Caco-2 (cell line): ENCODE data around the gene RHCG. TPM values are rescaled to one million over a fixed set of nuclear protein-coding genes. Genes with fewer than 3 reads are reported as not detected.

Experiments used
- BruUV-seq: library from RNA; stranded (reverse); fragments of 400-500 nt; replicated peaks from 2 replicates; lab custom pipeline; 2021; lab: Mats Ljungman, UMichigan
- CTCF ChIA-PET: fragments of 300-600 bp; sonication (Branson Sonifier 250); formaldehyde crosslinking; loops from one replicate; lab custom pipeline; 2022; ENCODE audit warnings: antibody characterized with exemption; lab: Charles Lee
- POLR2A ChIA-PET: fragments of 300-600 bp; sonication (Branson Sonifier 250); formaldehyde crosslinking; loops from one replicate; lab custom pipeline; 2022; ENCODE audit warnings: antibody characterized with exemption; lab: Charles Lee
- DNase-seq, 2 experiments: peaks; one replicate each; pipeline versions ENCODE4 v3.0.0 to v3.0.0-alpha.2; 2020 to 2022
- H3K27me3 ChIP-seq: replicated peaks from 2 replicates; pipeline ENCODE4 v1.6.0; 2011; ENCODE audit warnings: low read length; ENCODE audit not compliant: control insufficient read depth, insufficient read depth
- H3K36me3 ChIP-seq: 2 replicates; pipeline ENCODE4 v1.5.1; 2011; ENCODE audit warnings: low read length; ENCODE audit not compliant: control insufficient read depth, insufficient read depth
- H3K4me1 ChIP-seq: fragments of 250-450 bp; sonication (Bioruptor Pico); 2 replicates; pipeline ENCODE4 v1.5.1; 2020; ENCODE audit warnings: mild to moderate bottlenecking
- H3K4me3 ChIP-seq: 2 replicates; pipeline ENCODE4 v1.5.1; 2011; ENCODE audit warnings: low read depth, mild to moderate bottlenecking, control low read depth, low read length
- H3K9me3 ChIP-seq: fragments of 250-450 bp; sonication (Bioruptor Pico); 2 replicates; pipeline ENCODE4 v1.5.1; 2020; ENCODE audit warnings: mild to moderate bottlenecking, moderate library complexity
- H3K27ac Mint-ChIP-seq: one replicate; pipeline ENCODE4 v1.8.0; 2022; ENCODE audit warnings: mixed read lengths; ENCODE audit not compliant: unreplicated experiment
- H3K27me3 Mint-ChIP-seq: one replicate; pipeline ENCODE4 v1.8.0; 2022; ENCODE audit warnings: mixed read lengths; ENCODE audit not compliant: insufficient read depth, unreplicated experiment
- H3K36me3 Mint-ChIP-seq: one replicate; pipeline ENCODE4 v1.8.0; 2022; ENCODE audit warnings: mild to moderate bottlenecking, mixed read lengths; ENCODE audit not compliant: insufficient read depth, unreplicated experiment
- H3K4me1 Mint-ChIP-seq: one replicate; pipeline ENCODE4 v1.8.0; 2022; ENCODE audit warnings: low read depth, mixed read lengths; ENCODE audit not compliant: unreplicated experiment
- H3K4me3 Mint-ChIP-seq: one replicate; pipeline ENCODE4 v1.8.0; 2022; ENCODE audit warnings: mild to moderate bottlenecking, moderate library complexity, mixed read lengths; ENCODE audit not compliant: unreplicated experiment
- H3K9me3 Mint-ChIP-seq: one replicate; pipeline ENCODE4 v1.8.0; 2022; ENCODE audit warnings: mixed read lengths; ENCODE audit not compliant: unreplicated experiment
- intact Hi-C: fragments of 100-400 bp; cut with micrococcal nuclease; formaldehyde crosslinking; loops from one replicate; pipeline ENCODE4 v1.10.0; 2022; ENCODE audit not compliant: unreplicated experiment
- total RNA-seq: library from RNA; stranded (reverse); gene quantifications from 2 replicates; pipeline ENCODE4 v1.2.3, GENCODE V29; 2022
- TF ChIP-seq, protein P1 (sequence below), 2 experiments: fragments of 200-600 bp in 1 of 2; IDR thresholded peaks; 1 replicate in 1 of 2; 2 replicates in 1 of 2; pipeline versions ENCODE4 v1.5.1 to v1.8.0; 2011 to 2022; ENCODE audit warnings: antibody characterized with exemption in 1 of 2, control low read depth in 1 of 2, inconsistent platforms in 1 of 2, low read depth in 1 of 2, low read length in 1 of 2, mild to moderate bottlenecking in 1 of 2, moderate library complexity in 1 of 2; ENCODE audit not compliant: insufficient read depth in 1 of 2, severe bottlenecking in 1 of 2, unreplicated experiment in 1 of 2

The RHCG gene
- total RNA-seq, 1 experiment from 2014 or later, result not detected

DNA sequence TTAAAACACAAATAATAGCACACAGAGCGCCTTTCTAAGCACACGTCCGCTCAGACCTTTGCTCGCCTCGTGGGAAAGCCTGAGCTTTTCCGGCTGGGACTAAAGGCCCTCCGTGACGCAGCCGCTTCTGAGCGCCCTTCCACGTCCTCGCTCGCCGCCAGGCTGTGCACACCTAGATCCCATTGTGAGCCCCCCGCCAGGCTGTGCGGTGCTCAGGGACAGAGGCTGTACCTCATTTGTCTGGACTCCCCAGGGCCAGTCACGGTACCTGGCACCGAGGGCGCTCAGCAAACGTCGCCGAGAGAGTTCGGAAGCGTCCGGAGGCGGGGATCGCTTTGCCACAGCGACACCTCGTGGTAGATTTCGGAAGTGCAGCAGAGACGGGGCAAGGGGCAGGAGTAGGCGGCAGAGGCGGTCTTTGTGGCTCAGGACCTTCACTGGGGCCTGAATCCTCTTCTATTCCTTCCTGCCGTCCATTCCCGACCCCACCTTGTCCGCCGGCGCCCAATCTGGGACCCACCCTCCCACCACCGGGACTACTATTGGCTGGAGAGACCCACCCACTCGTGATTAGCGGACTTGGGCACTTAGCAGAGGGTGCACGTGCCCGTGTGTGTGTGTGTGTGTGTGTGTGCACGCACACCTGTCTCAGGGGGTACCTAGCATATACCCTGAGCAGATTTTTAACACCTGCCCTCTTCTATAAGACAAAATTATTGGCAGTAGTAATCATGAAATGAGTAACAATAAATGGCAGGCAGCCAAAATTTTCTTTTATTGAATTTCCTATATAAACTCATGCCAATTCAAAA lies 65.6 kb downstream of the RHCG start:
- H3K36me3 ChIP-seq, result no peaks in the 10 kb centered on the region
- TF ChIP-seq, protein P1, sequence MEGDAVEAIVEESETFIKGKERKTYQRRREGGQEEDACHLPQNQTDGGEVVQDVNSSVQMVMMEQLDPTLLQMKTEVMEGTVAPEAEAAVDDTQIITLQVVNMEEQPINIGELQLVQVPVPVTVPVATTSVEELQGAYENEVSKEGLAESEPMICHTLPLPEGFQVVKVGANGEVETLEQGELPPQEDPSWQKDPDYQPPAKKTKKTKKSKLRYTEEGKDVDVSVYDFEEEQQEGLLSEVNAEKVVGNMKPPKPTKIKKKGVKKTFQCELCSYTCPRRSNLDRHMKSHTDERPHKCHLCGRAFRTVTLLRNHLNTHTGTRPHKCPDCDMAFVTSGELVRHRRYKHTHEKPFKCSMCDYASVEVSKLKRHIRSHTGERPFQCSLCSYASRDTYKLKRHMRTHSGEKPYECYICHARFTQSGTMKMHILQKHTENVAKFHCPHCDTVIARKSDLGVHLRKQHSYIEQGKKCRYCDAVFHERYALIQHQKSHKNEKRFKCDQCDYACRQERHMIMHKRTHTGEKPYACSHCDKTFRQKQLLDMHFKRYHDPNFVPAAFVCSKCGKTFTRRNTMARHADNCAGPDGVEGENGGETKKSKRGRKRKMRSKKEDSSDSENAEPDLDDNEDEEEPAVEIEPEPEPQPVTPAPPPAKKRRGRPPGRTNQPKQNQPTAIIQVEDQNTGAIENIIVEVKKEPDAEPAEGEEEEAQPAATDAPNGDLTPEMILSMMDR (IDR thresholded peaks at IDR 0.05; ENCODE audit: insufficient read depth in 1 of 2, low read depth in 1 of 2, low read length in 1 of 2, severe bottlenecking in 1 of 2, unreplicated experiment in 1 of 2), result peak; percentile 88 to 94
- intact Hi-C loops, result loop anchor here (1.0 kb wide), 2 partner anchors 14 to 72 kb away; no protein-coding TSS in a partner anchor
- CTCF ChIA-PET, result interaction anchor here (0.9 to 1.5 kb wide), 7 partner anchors 11 to 96 kb away, joined by 3 to 38 read pairs (median 5); partner anchors contain the start of gene POLG
- Mint-ChIP-seq H3K36me3 (no peaks in the 10 kb centered on the region), H3K4me3 (peak overlapping the region; percentile 80), H3K27me3 (no peaks in the 10 kb centered on the region), H3K9me3 (no peaks in the 10 kb centered on the region), H3K4me1 (peaks cover 7% of the 10 kb centered on the region), H3K27ac (peak overlapping the region; percentile 78)
- BruUV-seq, result no TSS peak
- no peaks in the 10 kb centered on the region for H3K9me3 ChIP-seq
- H3K4me1 ChIP-seq, result no peaks in the 10 kb centered on the region
- POLR2A ChIA-PET, result no interaction called here
- H3K4me3 ChIP-seq, result peak overlapping the region; percentile 73
- no peaks in the 10 kb centered on the region for H3K27me3 ChIP-seq
- DNase-seq, result peak; percentile 81 to 91

- CTCF ChIA-PET, result interaction anchor here (0.9 to 1.5 kb wide), 7 partner anchors 10 to 95 kb away, joined by 3 to 38 read pairs (median 5); partner anchors contain the start of gene POLG
- POLR2A ChIA-PET, result no interaction called here
- Mint-ChIP-seq H3K4me3 (peak overlapping the region; percentile 80), H3K27me3 (no peaks in the 10 kb centered on the region), H3K36me3 (no peaks in the 10 kb centered on the region), H3K27ac (peak overlapping the region; percentile 78), H3K9me3 (no peaks in the 10 kb centered on the region), H3K4me1 (peaks cover 7% of the 10 kb centered on the region)
- H3K4me1 ChIP-seq, result no peaks in the 10 kb centered on the region
- peak overlapping the region; percentile 73; the same call in 1 of the 2 replicates for H3K4me3 ChIP-seq
- BruUV-seq, result TSS peak; percentile 38
- no peaks in the 10 kb centered on the region for H3K9me3 ChIP-seq
- no peak for DNase-seq
- H3K36me3 ChIP-seq, result no peaks in the 10 kb centered on the region
- intact Hi-C loops, result loop anchor here (1.0 kb wide), 2 partner anchors 14 to 72 kb away; no protein-coding TSS in a partner anchor
- no peaks in the 10 kb centered on the region for H3K27me3 ChIP-seq
- TF ChIP-seq, protein P1 (IDR thresholded peaks at IDR 0.05; ENCODE audit: insufficient read depth in 1 of 2, low read depth in 1 of 2, low read length in 1 of 2, severe bottlenecking in 1 of 2, unreplicated experiment in 1 of 2), result no peak
Measured at GRCh38 chr15:89429986-89430385, 66.4 kb downstream of the RHCG start.

GRCh38 chr15:89429023-89429422 lies 67.4 kb downstream of the RHCG start:
- POLR2A ChIA-PET, result interaction anchor here (1.3 kb wide), 1 partner anchor 146 kb away, joined by 3 read pairs; the partner anchor contains the start of gene TICRR
- peaks cover 7% of the 10 kb centered on the region for H3K4me1 Mint-ChIP-seq
- H3K27me3 Mint-ChIP-seq, result no peaks in the 10 kb centered on the region
- no peak overlapping the region for H3K27ac Mint-ChIP-seq
- BruUV-seq, result no TSS peak
- no peak overlapping the region for H3K4me3 Mint-ChIP-seq
- intact Hi-C loops, result no loop called here
- Histone ChIP-seq H3K4me1 (no peaks in the 10 kb centered on the region), H3K36me3 (no peaks in the 10 kb centered on the region), H3K4me3 (no peak overlapping the region), H3K27me3 (no peaks in the 10 kb centered on the region), H3K9me3 (no peaks in the 10 kb centered on the region)
- no peaks in the 10 kb centered on the region for H3K36me3 Mint-ChIP-seq
- CTCF ChIA-PET, result interaction anchor here (1.5 to 1.6 kb wide), 2 partner anchors 12 to 15 kb away, joined by 4 read pairs; no protein-coding TSS in a partner anchor
- TF ChIP-seq, protein P1 (IDR thresholded peaks at IDR 0.05; ENCODE audit: insufficient read depth in 1 of 2, low read depth in 1 of 2, low read length in 1 of 2, severe bottlenecking in 1 of 2, unreplicated experiment in 1 of 2), result no peak
- no peaks in the 10 kb centered on the region for H3K9me3 Mint-ChIP-seq
- no peak for DNase-seq
